Islet of Langerhans (tissue), 1 donor: ENCODE measurements around the gene TMOD4.

Experiments used
- FAIRE-seq: peaks from one replicate; lab custom pipeline; 2011; peaks lifted over from hg19 to GRCh38; lab: Jason Lieb, UNC

The TMOD4 gene

GRCh38 chr1:151142411-151143056 lies 33.2 kb downstream of the TMOD4 start:
- no peak for FAIRE-seq

- no peak for FAIRE-seq
Measured at GRCh38 chr1:151137789-151138188, 38.0 kb downstream of the TMOD4 start.

GRCh38 chr1:151135433-151136385 lies 40.1 kb downstream of the TMOD4 start:
- FAIRE-seq, result no peak

- no peak for FAIRE-seq
Measured at GRCh38 chr1:151134991-151135390, 40.8 kb downstream of the TMOD4 start.

GRCh38 chr1:151134396-151134795 lies 41.4 kb downstream of the TMOD4 start:
- FAIRE-seq, result no peak

- FAIRE-seq, result no peak
Measured at GRCh38 chr1:151133018-151133806, 42.6 kb downstream of the TMOD4 start.

GRCh38 chr1:151132335-151133017 lies 43.3 kb downstream of the TMOD4 start:
- no peak for FAIRE-seq

- FAIRE-seq, result no peak
Measured at GRCh38 chr1:151131701-151132334, 44.0 kb downstream of the TMOD4 start.

- no peak for FAIRE-seq
Measured at GRCh38 chr1:151130987-151131586, 44.7 kb downstream of the TMOD4 start.

- FAIRE-seq, result no peak
Measured at GRCh38 chr1:151128800-151129199, 47.0 kb downstream of the TMOD4 start.

- no peak for FAIRE-seq
Measured at GRCh38 chr1:151124763-151125403, 50.9 kb downstream of the TMOD4 start.
